CD4-positive, alpha-beta T cell treated with Interleukin-4 for 4 hours (primary cell): ENCODE measurements around the gene ITPR1.

Experiments used
- DNase-seq: peaks from one replicate; pipeline ENCODE4 v3.0.0-alpha.2; 2020

ITPR1 gene

DNA sequence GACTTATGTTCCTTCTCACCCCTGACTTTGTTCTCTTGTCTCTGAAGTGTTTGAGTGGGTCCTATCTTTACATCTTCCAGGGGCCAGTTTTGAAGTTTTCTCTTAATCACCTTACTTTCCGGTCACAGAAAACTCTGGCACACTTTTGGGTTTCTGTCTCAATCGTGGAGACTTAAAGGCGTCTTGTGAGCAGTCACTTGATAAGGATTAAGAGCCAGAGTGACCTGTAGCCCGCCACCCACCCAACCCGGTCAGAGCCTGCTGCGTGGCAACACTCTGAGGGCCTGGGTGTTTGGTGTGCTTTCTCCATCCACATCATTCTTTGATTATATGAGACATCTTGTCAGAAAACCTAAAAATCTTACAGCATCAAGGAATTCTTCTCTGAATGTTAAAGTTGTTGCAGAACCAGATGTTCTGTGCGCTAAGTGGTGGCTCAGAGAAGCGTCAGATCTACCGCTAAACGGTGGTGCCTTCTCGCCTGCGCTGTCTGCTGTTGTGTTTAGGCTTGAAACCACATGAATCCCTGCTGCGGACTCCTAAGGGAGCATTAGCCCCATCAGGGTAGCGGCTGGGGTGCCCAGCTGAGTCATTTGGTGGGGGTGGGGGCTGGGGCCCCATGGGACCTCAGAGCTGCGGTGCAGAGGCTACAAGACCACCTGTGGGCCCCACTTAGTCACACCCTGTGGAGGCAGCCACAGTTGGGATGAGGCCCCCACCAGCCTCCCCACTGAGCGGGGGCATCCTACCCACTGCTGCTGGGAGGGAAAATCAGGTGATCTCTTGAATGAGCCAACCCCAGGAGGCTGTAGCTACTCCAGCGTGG lies 327.4 kb downstream of the ITPR1 start:
- no peak for DNase-seq

DNA sequence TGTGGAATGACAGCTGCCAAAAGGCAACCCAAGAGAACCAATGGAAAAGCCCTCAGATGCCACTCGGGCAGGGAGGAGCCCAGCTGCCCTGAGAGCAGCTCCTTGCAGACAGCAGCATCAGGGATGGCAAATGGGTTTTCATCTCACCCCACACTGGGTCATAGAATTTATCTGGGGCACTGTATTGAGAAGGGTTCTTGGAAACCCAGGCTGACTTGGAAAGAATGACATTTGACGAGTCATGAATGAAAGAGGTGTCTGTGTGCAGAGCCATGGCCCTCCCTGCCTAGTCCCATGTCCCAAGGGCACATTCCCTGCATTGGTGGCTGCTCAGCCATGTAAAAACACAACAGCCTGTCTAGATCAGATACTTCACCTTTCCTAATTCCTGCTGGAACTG lies 328.2 kb downstream of the ITPR1 start:
- no peak for DNase-seq

DNA sequence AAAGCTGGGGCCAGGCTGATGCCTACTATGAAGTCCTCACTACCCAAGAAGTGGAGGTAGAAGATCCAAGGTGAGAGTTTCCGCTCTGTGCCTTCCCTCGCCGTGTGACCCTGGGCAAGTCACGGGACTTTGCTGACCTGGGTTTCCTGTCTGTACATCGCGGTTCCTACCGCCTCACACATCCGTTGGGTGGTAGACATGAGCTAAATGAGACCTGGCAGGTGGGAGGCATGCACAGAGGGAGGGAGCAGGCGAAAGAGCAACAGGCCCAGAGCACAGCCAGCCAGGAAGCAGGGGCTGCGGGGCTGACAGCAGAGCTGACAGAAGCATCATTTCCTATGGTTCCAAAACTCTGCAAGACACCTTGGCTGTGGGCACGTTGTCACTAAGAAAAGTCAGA lies 328.8 kb downstream of the ITPR1 start:
- DNase-seq = peak; percentile 85

DNA sequence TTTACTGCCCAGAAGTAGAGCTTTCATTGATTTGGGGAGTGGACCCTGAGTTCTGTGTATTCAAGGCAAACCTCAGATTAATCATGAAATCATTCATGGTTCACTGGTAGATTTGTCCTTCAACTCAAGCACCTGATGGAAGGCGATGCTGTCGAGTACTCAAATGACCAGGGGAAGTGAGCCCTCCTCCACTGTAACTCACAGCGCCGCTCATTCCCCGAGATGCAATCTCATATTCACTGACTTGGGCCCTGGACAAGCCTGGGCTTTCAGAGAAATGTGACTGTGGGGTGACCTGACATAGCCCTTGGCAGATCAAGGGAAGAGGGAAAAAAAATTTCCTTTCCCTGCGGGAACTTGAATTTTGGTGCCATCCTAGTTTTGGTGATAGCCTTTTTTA lies 329.4 kb downstream of the ITPR1 start:
- no peak for DNase-seq

DNA sequence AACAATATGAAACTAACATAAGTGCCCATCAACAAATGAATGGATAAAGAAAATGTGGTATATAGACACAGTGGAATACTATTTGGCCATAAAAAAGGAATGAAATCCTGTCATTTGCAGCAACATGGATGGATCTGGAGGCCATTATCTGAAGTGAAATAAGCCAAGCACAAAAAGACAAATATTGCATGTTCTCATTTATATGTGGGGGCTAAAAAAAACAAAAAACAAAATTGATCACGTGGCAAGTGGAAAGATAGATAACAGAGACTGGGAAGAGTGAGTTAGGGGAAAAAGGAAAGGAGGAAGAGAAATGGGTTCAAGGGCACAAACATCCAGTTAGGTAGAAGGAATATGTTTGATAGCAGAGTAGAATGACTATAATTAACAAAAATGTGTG lies 330.2 kb downstream of the ITPR1 start:
- no peak for DNase-seq

DNA sequence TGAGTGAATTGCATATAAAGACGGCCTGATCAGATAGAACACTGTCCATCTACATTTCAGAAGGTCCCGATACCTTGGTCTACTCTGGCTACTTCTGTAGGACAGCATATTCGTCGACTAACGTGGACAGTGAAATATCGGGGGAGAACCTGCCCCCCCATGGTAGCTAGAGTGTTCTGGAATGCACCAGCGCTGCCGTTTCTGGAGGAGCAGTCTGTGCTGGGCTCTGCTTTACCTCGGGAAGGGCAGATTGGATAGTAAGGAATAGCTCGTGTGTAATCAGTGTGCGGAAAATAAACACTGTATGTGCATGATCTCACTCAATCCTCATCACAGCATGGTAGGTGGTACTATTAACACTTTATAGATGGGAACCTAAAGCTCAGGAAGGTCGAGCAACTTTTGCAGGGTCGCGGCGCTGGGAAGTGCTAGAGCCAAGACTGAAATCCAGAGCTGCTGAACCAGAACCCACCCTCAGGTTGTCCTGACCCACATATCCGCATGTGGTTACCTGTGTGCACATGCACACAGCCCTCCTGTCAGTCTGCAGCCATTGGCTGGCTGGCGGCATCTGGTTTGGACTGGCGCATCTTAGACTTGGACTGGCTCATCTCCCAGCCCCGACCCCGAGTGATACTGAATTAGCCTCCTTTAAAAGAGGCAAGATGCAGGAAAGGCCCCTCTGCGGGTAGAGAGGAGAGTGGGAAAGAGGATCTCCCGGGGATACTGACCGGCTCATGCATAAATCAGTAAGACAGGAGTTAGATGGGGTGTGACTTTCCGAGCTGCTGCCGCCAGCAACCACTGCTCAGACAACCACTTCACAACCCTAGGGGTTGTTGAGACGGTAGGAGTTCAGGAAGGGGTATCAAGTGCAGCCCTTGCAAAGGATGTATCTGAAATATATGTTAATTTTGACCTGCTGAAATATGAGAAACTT lies 331.1 kb downstream of the ITPR1 start:
- DNase-seq = no peak

DNA sequence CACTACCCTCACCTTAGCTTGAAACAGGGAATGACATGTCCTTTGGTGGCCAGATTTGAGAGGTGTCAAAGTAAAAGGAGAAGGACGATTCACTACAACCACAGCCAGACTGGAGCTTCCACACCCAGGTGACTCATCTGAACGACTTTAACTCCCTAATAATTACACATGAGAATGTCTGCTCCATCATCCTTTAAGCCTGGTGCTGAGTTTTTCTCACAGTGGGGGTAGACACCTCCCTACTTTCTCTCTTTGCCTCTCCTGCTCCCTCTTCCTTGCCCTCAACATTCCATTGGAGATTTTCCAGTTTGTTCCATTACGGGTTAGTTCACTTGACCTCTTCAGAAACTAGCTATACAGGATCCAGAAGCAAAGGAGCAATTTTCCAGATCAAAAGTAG lies 331.8 kb downstream of the ITPR1 start:
- DNase-seq = peak; percentile 46

DNA sequence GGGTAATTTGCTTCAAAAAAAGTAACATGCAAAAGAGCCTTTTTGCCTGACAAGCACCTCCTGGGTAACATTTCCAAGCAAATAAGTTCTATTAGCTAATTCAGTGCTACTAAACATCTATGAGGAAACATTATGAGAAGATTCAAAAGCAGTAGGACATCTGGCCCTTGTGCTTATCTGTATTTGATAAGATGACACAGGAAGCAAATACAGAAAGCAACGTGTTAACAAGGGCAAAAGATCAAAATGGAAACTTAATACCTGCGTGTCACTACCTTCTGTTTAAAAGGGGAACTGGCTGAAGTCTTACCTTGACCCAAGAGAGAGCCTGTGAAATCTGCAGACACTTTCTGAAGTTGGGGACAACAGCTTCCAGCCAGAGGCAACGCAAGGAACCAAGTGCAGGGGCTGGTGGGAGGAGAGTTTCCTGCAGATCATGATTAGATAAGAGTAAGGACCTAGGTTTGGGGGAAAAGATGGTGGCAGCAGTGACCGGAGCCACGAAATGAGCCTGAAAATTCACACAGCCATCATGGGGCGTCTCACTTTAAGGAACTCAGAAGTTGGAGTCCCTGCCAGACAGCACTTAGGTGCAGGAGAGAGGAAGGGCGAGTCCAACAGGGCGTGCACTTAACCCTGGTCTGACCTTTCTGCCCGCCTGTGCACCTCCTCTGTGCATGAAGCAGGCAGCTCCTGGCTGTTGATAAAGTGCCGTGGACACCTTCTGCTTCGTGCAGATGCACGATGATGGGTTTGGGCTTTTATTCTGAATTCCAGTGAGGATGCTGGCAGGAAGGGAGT lies 332.5 kb downstream of the ITPR1 start:
- peak; percentile 41 for DNase-seq

DNA sequence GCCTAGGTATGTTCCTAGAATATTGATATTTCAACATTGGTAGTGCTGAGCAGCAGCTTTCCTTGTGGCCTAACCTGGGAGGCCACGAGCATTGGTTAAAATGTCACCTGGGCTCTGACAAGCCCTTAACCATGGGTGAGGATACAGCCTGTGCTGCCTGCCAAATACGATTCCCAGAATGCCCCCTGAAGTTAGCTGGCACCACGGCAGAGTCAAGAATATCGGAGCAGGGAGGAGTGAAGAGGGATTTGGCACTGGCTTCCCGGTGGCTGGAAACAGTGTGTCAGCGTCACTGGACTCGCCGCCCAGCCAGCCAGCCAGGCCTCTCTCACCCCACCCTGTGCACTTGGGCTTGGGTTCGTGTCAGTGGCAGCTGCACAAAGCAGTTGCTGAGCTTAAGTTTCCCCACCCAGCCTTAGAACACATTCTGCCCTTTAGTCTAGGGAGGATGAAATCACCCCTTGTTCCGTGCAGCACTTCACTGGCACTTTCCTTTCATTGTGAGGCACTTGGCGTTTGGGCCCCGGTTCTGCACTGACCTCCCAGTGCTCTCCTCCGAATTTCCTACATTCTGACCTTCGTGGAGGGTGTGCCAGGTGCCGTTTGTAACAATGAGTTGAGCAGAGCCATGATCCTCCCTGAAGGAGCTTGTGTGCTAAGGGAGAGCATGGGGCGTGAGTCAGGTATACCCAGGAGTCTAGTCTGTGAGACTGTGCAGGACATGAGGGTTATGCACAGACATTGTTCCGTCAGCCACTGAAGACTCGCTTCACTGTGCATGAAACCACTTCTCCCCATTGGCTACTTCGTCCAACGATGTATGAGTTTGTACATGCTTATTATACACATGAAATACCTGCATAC lies 333.3 kb downstream of the ITPR1 start:
- DNase-seq = no peak

DNA sequence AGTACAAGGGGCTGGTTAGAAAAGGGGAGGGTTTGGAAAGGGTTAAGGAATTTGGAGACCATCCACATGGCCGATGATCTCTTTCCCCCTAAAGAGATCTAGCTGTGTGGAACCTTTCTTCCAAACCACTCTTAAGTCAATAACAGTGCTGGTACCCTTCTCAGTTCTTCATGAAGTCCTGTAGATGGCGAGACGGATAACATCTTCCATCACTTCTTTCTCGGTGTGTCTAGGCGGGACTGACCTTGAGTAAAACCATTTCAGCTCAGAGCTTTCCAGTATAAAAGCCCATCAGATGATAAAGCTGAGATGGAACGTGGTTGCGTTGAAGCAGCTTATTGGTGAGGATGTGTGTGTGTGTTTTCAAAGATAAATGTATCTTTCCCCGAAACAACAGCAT lies 334.6 kb downstream of the ITPR1 start:
- DNase-seq = no peak

DNA sequence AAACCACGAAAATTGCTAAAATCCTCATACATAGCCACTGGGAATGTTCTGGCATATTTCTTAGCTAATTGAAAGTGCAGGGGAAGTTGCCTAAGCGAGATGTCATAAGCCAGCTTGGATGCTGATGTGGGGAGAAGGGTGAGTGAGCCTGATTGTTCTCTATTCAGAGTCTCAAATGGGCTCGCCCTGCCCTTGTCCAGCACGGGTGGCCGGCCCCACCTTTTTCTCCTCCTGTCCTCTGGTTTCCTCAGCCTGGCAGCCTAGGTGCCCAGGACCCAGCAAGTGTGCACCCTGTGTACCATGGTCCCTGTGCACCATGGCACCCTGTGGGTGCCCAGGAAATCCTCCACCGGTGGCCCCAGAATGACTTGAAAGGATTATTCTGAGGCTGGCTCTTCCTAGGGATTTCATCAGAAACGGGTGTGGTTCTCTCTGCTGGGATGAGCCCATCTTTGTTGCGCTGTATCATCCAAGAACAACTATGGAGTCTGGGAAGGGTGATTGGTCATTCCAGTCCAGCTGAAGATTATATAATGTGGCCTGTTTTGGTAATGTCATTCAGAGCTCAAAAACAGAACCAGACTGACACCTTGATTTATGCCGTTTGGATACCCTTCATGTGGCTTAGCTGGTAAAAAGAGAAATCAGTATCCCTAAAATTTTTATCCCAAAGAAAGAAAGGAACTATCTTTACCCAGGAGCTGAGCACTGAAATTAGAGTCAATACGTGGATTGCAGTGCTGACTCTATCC lies 335.3 kb downstream of the ITPR1 start:
- DNase-seq = no peak

DNA sequence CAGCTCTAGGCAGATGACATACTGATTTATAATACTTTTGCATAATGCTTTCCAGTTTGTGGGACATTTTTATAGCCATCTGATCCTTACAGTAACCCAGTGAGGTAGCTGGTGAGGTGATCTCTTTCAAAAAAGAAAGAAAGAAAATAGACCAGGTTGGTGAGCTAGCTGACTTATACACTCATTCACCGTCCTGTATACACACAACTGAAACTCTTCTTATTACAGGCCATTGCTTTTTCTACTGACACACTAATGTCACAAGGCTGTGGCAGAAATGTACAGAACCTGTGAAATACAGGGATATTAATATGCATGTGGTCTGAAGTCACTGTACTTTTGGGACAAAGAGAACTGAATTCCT lies 335.9 kb downstream of the ITPR1 start:
- peak; percentile 42 for DNase-seq

DNA sequence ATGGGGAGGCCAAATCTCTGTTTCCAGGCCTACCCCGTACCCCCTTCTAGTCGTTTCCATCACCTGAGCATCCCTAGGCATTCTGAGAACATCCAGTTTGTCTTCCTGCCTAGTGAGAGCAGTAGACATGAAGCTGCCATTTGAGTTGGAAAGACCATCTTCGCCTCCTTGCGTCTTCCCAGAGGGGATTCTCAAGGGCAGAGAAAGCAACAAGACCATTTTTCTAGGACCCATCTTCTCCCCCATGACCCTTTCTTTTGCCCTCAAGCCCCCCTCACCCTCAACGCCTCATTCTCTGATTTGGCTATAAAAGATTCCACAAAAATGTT lies 337.4 kb downstream of the ITPR1 start:
- no peak for DNase-seq

DNA sequence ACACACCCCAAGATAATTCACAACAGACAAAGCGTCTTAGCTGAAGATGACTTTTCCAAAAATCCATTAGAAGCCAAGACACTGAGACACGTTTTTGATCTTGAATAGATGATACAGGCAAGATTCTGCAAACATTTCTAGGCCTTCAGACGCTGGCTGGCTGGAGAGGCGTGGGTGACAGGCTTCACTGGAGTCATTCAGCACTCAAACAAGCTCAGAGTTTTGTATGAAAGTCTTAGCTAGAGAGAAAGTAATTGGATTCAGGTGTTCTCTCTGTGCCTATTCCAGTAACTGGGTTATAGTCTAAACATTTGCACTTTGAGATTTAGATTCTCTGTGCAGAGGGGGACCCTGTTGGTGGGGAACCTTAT lies 338.4 kb downstream of the ITPR1 start:
- DNase-seq = peak; percentile 51

DNA sequence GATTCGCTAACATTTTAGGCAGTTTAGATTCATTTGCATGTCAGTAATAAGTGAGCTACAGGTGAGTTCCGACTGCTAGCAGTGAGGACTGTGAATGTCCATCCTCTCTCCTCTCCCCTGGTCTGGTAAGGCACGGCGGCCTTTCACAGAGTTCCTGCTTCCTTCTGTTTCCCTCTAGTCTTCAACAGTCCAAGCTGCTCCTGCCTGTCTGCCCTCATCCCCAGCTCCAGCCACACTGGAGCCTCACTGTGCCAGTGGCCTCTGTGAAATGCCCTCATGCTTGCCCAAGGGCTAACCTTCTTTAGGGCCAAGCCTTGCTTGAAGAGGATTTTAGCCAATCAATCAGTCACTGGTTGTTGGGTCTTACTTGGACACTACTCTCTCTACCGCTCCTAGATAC lies 340.3 kb downstream of the ITPR1 start:
- DNase-seq = no peak

DNA sequence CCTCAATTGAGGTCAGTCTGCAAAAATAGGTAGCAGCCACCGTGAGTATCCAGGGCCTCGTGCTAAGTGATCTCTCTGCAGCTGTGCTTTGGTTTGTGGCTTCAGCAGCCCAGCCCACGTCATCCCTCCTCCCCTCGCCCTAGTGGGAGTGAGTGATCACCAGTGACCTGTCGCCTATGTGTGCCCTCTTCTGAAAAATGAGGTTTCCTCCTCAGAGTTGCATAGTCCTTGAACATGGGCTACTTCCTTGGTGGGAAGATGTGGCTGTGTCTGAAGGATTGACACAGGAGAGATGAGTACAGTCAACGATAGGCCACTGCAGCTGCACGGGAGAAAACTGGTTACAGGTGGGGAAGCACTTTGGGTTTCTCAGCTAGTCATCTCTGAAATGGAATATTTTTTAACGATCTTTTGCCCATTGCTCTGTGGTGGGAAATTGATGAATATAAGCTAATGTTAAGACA lies 341.3 kb downstream of the ITPR1 start:
- peak; percentile 82 for DNase-seq

DNA sequence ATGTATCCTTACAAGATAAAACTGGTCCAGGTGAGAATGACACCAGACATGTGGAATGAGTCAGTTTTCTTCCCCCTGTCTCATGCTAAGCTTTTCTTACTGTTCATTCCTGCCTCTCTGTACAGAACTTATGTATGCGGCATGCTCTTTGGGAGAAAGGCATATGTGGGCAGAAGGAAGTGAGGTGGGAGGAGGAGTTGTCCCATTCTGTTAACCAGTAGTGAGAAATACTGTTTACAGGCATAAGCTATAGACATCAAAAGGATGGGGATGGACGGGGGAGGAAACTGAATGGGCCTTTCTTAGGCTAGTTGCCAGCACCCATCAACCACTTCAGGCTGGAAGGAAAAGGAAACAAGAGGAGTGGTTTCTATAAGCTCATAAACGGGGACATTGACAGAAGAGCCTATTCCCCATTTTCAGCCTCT lies 342.5 kb downstream of the ITPR1 start:
- no peak for DNase-seq

DNA sequence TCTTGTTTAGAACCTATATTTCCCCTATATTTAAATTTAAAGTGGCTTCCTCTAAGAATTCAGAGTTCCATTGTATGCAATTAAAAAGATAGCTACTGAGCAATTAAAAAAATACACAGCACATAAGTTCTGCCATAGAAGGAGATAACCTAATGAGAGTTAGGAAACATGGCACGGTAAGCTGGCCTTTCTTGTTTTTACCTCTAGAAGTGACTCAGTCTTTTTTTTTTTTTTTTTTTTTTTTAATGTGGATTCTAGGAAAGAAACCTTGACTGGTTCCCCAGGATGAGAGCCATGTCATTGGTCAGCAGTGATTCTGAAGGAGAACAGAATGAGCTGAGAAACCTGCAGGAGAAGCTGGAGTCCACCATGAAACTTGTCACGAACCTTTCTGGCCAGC lies 343.4 kb downstream of the ITPR1 start:
- no peak for DNase-seq

DNA sequence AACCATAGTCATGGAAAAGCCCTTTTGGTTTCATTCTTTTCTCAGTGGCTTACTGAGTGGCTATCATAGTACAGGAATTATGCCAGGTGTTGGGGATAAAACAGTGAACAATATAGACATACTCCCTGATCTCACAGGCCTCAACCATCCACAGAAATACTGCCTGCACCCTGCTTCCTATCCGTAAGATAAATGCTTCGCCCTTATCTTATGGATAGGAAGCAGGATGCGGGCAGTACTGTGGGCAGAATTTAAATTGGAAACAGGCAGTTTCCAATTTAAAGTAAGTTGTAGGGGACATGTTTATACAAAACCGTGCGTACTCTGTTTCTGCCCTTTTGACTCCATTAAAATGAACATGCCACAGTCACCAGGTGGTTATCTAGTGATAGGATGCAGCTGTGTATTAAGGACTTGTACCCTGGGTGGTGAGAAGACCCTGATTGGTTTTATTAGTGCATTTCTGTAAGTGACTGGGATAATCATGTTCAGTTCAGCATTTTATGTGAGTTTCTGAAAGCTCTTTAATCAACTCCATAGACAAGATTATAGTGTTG lies 344.3 kb downstream of the ITPR1 start:
- DNase-seq = no peak

DNA sequence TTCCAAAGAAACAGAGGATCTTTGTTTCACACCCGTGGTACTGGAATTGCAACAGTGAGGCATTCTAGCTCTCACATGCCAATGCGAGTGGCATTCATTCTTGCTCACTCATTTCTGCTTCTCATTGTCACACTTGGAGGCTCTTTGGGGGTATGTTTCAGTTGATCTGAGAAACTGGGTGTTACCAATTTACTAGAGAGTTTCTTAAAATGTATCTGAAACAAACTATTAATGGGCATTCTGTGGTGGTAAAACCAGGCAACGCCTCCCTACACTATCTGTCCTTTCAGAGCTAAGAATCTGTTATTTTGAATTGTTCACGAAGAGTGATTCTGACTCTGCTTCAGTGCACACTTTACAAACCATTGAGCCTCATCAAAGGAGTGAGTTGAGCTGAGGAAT lies 345.5 kb downstream of the ITPR1 start:
- no peak for DNase-seq

DNA sequence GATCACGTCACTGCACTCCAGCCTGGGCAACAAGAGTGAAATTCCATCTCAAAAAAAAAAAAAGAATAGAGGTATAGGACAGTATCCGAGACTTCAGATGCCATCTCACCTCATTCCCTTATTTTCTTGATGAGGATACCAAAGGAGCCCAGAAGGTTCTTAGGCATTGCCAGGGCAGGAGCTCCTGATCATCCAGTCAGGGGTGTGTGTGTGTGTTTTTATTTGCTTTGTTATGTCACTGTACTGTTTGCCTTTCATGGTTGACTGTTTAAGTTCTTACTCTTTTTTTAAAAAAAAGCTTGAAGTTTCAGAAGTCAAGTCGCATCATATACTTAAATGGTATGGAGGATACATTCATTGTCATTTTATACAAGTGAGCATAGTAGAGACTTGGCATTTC lies 346.1 kb downstream of the ITPR1 start:
- no peak for DNase-seq
